Fibroblast of lung (primary cell): ENCODE results near the gene ARFGAP2. TPM values are rescaled to one million over a fixed set of nuclear protein-coding genes. Genes with fewer than 3 reads are reported as not detected.

Source experiments
- DNase-seq, 2 donors: peaks; one replicate each; pipeline versions ENCODE4 v3.0.0 to v3.0.0-alpha.2; 2010; ENCODE audit warnings: low read depth in 2 of 2
- H2AFZ ChIP-seq: 2 replicates; pipeline ENCODE4 v1.5.1; 2012; ENCODE audit warnings: low read length, control low read depth, inconsistent platforms
- H3K27ac ChIP-seq: 2 replicates; pipeline ENCODE4 v1.5.1; 2011; ENCODE audit warnings: low read length, control low read depth; ENCODE audit not compliant: insufficient read depth
- H3K27me3 ChIP-seq: 2 replicates; pipeline ENCODE4 v1.5.1; 2011; ENCODE audit warnings: mild to moderate bottlenecking, low read length; ENCODE audit not compliant: control insufficient read depth, insufficient read depth
- H3K36me3 ChIP-seq: 2 replicates; pipeline ENCODE4 v1.5.1; 2011; ENCODE audit warnings: low read length; ENCODE audit not compliant: control insufficient read depth, insufficient read depth
- H3K4me1 ChIP-seq: 2 replicates; pipeline ENCODE4 v1.5.1; 2011; ENCODE audit warnings: low read length; ENCODE audit not compliant: control insufficient read depth, insufficient read depth; ENCODE audit errors: extremely low read depth
- H3K4me2 ChIP-seq: 2 replicates; pipeline ENCODE4 v1.5.1; 2011; ENCODE audit warnings: low read length, control low read depth; ENCODE audit not compliant: insufficient read depth; ENCODE audit errors: extremely low read depth
- H3K4me3 ChIP-seq, 4 experiments: fragments of 200-600 bp in 1 of 4; sonication (generic) in 1 of 4; replicated peaks in 1 of 4; 2 replicates each; pipeline ENCODE4 v1.5.1; 2011 to 2016; ENCODE audit warnings: low read length in 4 of 4, low read depth in 3 of 4, mild to moderate bottlenecking in 3 of 4, control low read depth in 2 of 4, inconsistent platforms in 1 of 4, mixed read lengths in 1 of 4; ENCODE audit not compliant: insufficient read depth in 1 of 4; ENCODE audit errors: control extremely low read depth in 1 of 4
- H3K79me2 ChIP-seq: 2 replicates; pipeline ENCODE4 v1.5.1; 2012; ENCODE audit warnings: mild to moderate bottlenecking, low read length, inconsistent platforms; ENCODE audit not compliant: control insufficient read depth, insufficient read depth
- H3K9ac ChIP-seq: 2 replicates; pipeline ENCODE4 v1.5.1; 2011; ENCODE audit warnings: mild to moderate bottlenecking, low read length, control low read depth; ENCODE audit not compliant: insufficient read depth
- H3K9me3 ChIP-seq: 2 replicates; pipeline ENCODE4 v1.5.1; 2012; ENCODE audit warnings: low read depth, low read length; ENCODE audit not compliant: control insufficient read depth, insufficient read depth
- H4K20me1 ChIP-seq: 2 replicates; pipeline ENCODE4 v1.5.1; 2011; ENCODE audit warnings: low read length; ENCODE audit not compliant: control insufficient read depth, insufficient read depth; ENCODE audit errors: extremely low read depth
- CTCF ChIP-seq, 2 donors: IDR thresholded peaks in 1 of 2; conservative IDR thresholded peaks in 1 of 2; 1 replicate in 1 of 2; 2 replicates in 1 of 2; pipeline ENCODE4 v1.5.1; 2011 to 2012; ENCODE audit warnings: low read length in 2 of 2, control low read depth in 1 of 2, inconsistent platforms in 1 of 2, low read depth in 1 of 2, mild to moderate bottlenecking in 1 of 2
- EZH2 ChIP-seq: IDR thresholded peaks from 2 replicates; pipeline ENCODE4 v1.5.1; 2012; ENCODE audit warnings: low read length, control low read depth, mild to moderate bottlenecking; ENCODE audit errors: missing control alignments
- polyA plus RNA-seq, 2 donors: library from polyadenylated mRNA; depleted of rRNA in 1 of 2; stranded (reverse) in 1 of 2; unstranded in 1 of 2; fragments of >200 nt; gene quantifications; 2 replicates each; pipeline ENCODE4 v1.2.1, GENCODE V29; 2011 to 2012; ENCODE audit warnings: missing spikeins in 1 of 2
- total RNA-seq: library from RNA; depleted of rRNA; stranded (reverse); fragments of >200 nt; gene quantifications from 2 replicates; pipeline ENCODE4 v1.2.1, GENCODE V29; 2014

The ARFGAP2 gene
- total and polyA plus RNA-seq, 2 donors (not counting 1 experiment from before 2014, with no cell fraction given): 50.1 to 80.4 TPM

GRCh38 chr11:47152126-47152952 lies 24.3 kb downstream of the ARFGAP2 start:
- TF ChIP-seq CTCF (conservative IDR thresholded peaks at IDR 0.05 in 1 of 2, IDR thresholded peaks at IDR 0.05 in 1 of 2; ENCODE audit: low read depth in 1 of 2, low read length in 2 of 2): no peak
- no peak for TF ChIP-seq EZH2
- Histone ChIP-seq H3K27me3 (no peaks in the 10 kb centered on the region), H3K4me1 (peaks cover 11% of the 10 kb centered on the region), H3K9me3 (no peaks in the 10 kb centered on the region), H3K36me3 (no peaks in the 10 kb centered on the region), H2AFZ (no peak overlapping the region), H3K9ac (no peak overlapping the region), H3K79me2 (no peaks in the 10 kb centered on the region), H4K20me1 (no peaks in the 10 kb centered on the region), H3K4me3 (no peak overlapping the region), H3K27ac (no peak overlapping the region), H3K4me2 (no peak overlapping the region)
- DNase-seq: no peak

GRCh38 chr11:47149782-47150181 lies 26.9 kb downstream of the ARFGAP2 start:
- H3K27ac ChIP-seq: no peak overlapping the region
- H3K4me3 ChIP-seq: no peak overlapping the region
- H3K9me3 ChIP-seq: no peaks in the 10 kb centered on the region
- peaks cover 11% of the 10 kb centered on the region for H3K4me1 ChIP-seq
- no peak overlapping the region for H3K9ac ChIP-seq
- no peaks in the 10 kb centered on the region for H3K79me2 ChIP-seq
- TF ChIP-seq CTCF (conservative IDR thresholded peaks at IDR 0.05 in 1 of 2, IDR thresholded peaks at IDR 0.05 in 1 of 2; ENCODE audit: low read depth in 1 of 2, low read length in 2 of 2) (no peak), EZH2 (no peak)
- H4K20me1 ChIP-seq: no peaks in the 10 kb centered on the region
- no peaks in the 10 kb centered on the region for H3K36me3 ChIP-seq
- no peak overlapping the region for H3K4me2 ChIP-seq
- DNase-seq: no peak
- H2AFZ ChIP-seq: no peak overlapping the region
- H3K27me3 ChIP-seq: no peaks in the 10 kb centered on the region

GRCh38 chr11:47148903-47149531 lies 27.7 kb downstream of the ARFGAP2 start:
- TF ChIP-seq CTCF (conservative IDR thresholded peaks at IDR 0.05 in 1 of 2, IDR thresholded peaks at IDR 0.05 in 1 of 2; ENCODE audit: low read depth in 1 of 2, low read length in 2 of 2): no peak
- TF ChIP-seq EZH2: no peak
- no peaks in the 10 kb centered on the region for H3K27me3 ChIP-seq
- H3K4me3 ChIP-seq: no peak overlapping the region
- H3K9ac ChIP-seq: no peak overlapping the region
- no peaks in the 10 kb centered on the region for H3K36me3 ChIP-seq
- DNase-seq: peak in 1 of 2 donors; percentile 25
- no peak overlapping the region for H3K4me2 ChIP-seq
- H3K4me1 ChIP-seq: peaks cover 11% of the 10 kb centered on the region
- H3K79me2 ChIP-seq: no peaks in the 10 kb centered on the region
- H3K27ac ChIP-seq: no peak overlapping the region
- H2AFZ ChIP-seq: no peak overlapping the region
- H4K20me1 ChIP-seq: no peaks in the 10 kb centered on the region
- H3K9me3 ChIP-seq: no peaks in the 10 kb centered on the region
